HL-60 (cell line): ENCODE results near the gene PRR5.
"Not testable (repeated sequence)": the region's sequence is repeated elsewhere in the genome, so short reads cannot be mapped to it uniquely, and the experiment has no call there.

Experiments
- DNase-seq, 2 experiments: peaks; one replicate each; pipeline ENCODE4 v3.0.0-alpha.2; 2010 to 2020; ENCODE audit warnings: low read depth in 1 of 2, low spot score in 1 of 2
- H3K27ac ChIP-seq: fragments of 250-450 bp; sonication (Bioruptor Pico); replicated peaks from 2 replicates; pipeline ENCODE4 v1.5.1; 2020; ENCODE audit warnings: mild to moderate bottlenecking, moderate library complexity
- H3K27me3 ChIP-seq: fragments of 250-450 bp; sonication (Bioruptor Pico); 2 replicates; pipeline ENCODE4 v1.5.1; 2021; ENCODE audit warnings: mild to moderate bottlenecking, moderate library complexity; ENCODE audit not compliant: insufficient read depth, poor library complexity, severe bottlenecking
- H3K4me3 ChIP-seq: replicated peaks from 2 replicates; pipeline ENCODE4 v1.5.1; 2011; ENCODE audit warnings: mild to moderate bottlenecking, control low read depth, low read length; ENCODE audit not compliant: insufficient read depth
- GABPA ChIP-seq: IDR thresholded peaks from 2 replicates; pipeline ENCODE4 v1.6.1; 2012; ENCODE audit warnings: low read depth
- POLR2AphosphoS5 ChIP-seq: IDR thresholded peaks from 2 replicates; pipeline ENCODE4 v1.6.1; 2012; ENCODE audit warnings: low read depth
- SPI1 ChIP-seq: IDR thresholded peaks from 2 replicates; pipeline ENCODE4 v1.6.1; 2012; ENCODE audit warnings: low read depth, mild to moderate bottlenecking, borderline replicate concordance
- TF ChIP-seq, protein P1 (sequence below): IDR thresholded peaks from 2 replicates; pipeline ENCODE4 v1.6.1; 2012; ENCODE audit warnings: low read depth; ENCODE audit not compliant: insufficient replicate concordance
- TF ChIP-seq, protein P2 (sequence below): IDR thresholded peaks from one replicate; pipeline ENCODE4 v1.5.1; 2011; ENCODE audit warnings: low read length, control low read depth, inconsistent platforms; ENCODE audit not compliant: insufficient read depth

PRR5 gene

DNA sequence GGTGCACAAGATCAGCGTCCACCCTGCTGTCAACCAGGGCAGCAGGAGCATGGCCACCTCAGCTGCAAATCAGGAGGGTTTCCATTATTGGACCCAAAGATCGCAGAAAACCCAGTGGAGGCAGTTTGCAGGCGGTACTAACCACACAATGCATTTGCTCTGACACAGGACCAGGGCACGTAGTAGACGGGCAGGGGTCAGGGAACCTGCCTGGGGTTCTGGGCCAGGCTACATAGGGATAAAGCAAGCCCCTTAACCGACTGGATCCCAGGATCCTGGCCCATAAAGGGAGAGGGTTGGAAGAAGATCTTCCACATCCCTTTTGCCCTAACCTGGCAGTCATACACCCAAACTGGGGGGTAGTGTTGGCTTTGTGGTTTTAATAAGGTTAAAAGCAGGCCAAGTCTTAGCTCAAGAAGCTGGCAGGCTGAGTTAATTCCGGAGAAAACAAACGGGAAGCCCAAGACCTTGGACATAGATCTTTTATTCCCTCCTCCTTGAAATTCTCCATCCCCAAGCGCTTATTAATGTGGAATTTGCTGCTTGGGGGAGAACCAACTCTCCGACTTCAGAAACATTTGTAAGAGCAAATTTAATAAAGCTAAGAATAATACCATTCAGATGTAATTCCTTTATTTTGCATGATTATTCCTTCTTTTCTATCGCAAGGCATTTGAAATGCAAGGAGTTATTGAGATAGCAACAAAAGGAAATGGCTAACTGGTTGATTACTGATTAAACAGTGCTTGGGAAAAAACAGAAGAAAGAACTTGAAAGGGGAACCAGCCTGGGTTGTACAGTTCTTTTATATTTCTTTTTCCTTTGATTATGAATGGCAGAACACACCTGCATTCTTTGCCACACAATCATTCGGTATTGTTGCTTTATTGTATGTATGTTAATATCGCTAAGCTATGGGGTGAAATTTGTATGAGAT, 44.1 kb downstream of the PRR5 start:
- peaks cover 7% of the 10 kb centered on the region for H3K27me3 ChIP-seq
- no peak for DNase-seq
- no peak overlapping the region for H3K27ac ChIP-seq
- no peak overlapping the region for H3K4me3 ChIP-seq
- TF ChIP-seq SPI1 (no peak), POLR2AphosphoS5 (no peak)
- TF ChIP-seq, protein P1, sequence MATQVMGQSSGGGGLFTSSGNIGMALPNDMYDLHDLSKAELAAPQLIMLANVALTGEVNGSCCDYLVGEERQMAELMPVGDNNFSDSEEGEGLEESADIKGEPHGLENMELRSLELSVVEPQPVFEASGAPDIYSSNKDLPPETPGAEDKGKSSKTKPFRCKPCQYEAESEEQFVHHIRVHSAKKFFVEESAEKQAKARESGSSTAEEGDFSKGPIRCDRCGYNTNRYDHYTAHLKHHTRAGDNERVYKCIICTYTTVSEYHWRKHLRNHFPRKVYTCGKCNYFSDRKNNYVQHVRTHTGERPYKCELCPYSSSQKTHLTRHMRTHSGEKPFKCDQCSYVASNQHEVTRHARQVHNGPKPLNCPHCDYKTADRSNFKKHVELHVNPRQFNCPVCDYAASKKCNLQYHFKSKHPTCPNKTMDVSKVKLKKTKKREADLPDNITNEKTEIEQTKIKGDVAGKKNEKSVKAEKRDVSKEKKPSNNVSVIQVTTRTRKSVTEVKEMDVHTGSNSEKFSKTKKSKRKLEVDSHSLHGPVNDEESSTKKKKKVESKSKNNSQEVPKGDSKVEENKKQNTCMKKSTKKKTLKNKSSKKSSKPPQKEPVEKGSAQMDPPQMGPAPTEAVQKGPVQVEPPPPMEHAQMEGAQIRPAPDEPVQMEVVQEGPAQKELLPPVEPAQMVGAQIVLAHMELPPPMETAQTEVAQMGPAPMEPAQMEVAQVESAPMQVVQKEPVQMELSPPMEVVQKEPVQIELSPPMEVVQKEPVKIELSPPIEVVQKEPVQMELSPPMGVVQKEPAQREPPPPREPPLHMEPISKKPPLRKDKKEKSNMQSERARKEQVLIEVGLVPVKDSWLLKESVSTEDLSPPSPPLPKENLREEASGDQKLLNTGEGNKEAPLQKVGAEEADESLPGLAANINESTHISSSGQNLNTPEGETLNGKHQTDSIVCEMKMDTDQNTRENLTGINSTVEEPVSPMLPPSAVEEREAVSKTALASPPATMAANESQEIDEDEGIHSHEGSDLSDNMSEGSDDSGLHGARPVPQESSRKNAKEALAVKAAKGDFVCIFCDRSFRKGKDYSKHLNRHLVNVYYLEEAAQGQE, result no peak
- TF ChIP-seq, protein P2, sequence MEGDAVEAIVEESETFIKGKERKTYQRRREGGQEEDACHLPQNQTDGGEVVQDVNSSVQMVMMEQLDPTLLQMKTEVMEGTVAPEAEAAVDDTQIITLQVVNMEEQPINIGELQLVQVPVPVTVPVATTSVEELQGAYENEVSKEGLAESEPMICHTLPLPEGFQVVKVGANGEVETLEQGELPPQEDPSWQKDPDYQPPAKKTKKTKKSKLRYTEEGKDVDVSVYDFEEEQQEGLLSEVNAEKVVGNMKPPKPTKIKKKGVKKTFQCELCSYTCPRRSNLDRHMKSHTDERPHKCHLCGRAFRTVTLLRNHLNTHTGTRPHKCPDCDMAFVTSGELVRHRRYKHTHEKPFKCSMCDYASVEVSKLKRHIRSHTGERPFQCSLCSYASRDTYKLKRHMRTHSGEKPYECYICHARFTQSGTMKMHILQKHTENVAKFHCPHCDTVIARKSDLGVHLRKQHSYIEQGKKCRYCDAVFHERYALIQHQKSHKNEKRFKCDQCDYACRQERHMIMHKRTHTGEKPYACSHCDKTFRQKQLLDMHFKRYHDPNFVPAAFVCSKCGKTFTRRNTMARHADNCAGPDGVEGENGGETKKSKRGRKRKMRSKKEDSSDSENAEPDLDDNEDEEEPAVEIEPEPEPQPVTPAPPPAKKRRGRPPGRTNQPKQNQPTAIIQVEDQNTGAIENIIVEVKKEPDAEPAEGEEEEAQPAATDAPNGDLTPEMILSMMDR, result no peak

DNA sequence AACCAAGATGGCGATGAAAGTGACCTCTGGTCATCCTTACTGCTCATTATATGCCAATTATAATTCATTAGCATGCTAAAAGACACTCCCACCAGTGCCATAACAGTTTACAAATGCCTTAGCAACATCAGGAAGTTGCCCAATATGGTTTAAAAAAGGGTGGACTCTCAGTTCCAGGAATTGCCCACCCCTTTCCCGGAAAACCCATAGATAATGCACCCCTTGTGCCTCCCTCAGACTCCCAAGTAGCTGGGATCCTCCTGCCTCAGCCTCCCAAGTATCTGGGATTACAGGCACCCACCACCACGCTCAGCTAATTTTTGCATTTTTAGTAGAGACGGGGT, 45.8 kb downstream of the PRR5 start:
- H3K4me3 ChIP-seq, DNase-seq, H3K27ac ChIP-seq: not testable (repeated sequence)
- peaks cover 17% of the 10 kb centered on the region for H3K27me3 ChIP-seq

DNA sequence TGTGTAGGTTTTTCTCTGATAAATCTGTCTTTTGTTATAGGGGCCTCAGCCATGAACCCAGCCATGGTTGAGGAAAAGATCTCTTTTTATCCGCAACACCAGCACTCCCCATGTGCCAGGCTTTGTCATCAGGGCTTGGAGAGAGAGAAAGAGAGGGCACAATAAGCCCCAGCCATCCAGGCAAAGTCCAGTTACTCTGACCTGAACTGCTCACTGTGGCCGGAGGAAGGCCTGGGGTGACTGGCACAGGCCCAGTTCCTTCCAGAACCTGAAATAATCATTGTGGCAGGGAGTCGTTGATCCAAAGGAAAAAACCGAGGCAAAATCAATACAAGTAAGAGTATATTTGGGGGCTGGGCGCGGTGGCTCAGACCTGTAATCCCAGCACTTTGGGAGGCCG, 46.5 kb downstream of the PRR5 start:
- H3K27ac ChIP-seq, result no peak overlapping the region
- peaks cover 25% of the 10 kb centered on the region for H3K27me3 ChIP-seq
- H3K4me3 ChIP-seq, result no peak overlapping the region
- no peak for DNase-seq
- TF ChIP-seq, protein P1, result no peak
- no peak for TF ChIP-seq GABPA
- TF ChIP-seq, protein P2, result no peak
- no peak for TF ChIP-seq POLR2AphosphoS5
- no peak for TF ChIP-seq SPI1

DNA sequence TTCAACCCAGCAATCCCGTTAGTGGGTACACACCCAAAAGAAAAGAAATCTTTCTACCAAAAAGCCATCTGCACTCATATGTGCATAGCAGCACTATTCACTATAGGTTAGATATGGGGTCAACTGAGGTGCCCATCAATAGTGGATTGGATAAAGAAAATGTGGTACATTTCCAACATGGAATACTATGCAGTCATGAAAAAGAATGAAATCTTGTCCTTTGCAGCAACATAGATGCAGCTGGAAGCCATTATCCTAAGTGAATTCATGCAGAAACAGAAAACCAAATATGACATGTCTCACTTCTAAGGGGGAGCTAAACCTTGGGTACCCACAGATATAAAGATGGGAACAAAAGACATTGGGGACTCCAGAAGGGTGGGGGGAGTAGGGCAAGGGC, 48.5 kb downstream of the PRR5 start:
- H3K27ac ChIP-seq, result no peak overlapping the region
- no peak overlapping the region for H3K4me3 ChIP-seq
- TF ChIP-seq, protein P2, result no peak
- no peak for TF ChIP-seq POLR2AphosphoS5
- no peak for TF ChIP-seq SPI1
- TF ChIP-seq, protein P1, result no peak
- no peak for TF ChIP-seq GABPA
- DNase-seq, result no peak
- peaks cover 28% of the 10 kb centered on the region for H3K27me3 ChIP-seq
